Esophagus muscularis mucosa (tissue), 4 donors: ENCODE measurements around the gene ARL4C. TPM values are rescaled to one million over a fixed set of nuclear protein-coding genes. Genes with fewer than 3 reads are reported as not detected.

Experiments
- DNase-seq: peaks from one replicate; pipeline ENCODE4 v3.0.0-alpha.2; 2017; ENCODE audit errors: extremely low spot score
- H3K27ac ChIP-seq, 4 donors: fragments of 200-600 bp; sonication (generic); replicated peaks in 1 of 4; 1 replicate in 3 of 4; 2 replicates in 1 of 4; pipeline ENCODE4 v1.5.1; 2016 to 2019; ENCODE audit warnings: mild to moderate bottlenecking in 1 of 4
- H3K27me3 ChIP-seq, 4 donors: fragments of 200-600 bp; sonication (generic); one replicate each; pipeline versions ENCODE4 v1.5.1 to v1.6.0; 2016 to 2019
- H3K36me3 ChIP-seq, 4 donors: fragments of 200-600 bp; sonication (generic); one replicate each; pipeline ENCODE4 v1.5.1; 2016 to 2019
- H3K4me1 ChIP-seq, 4 donors: fragments of 200-600 bp; sonication (generic); one replicate each; pipeline ENCODE4 v1.5.1; 2016 to 2019
- H3K4me3 ChIP-seq, 4 donors: fragments of 200-600 bp; sonication (generic); 1 replicate in 2 of 4; 2 replicates in 2 of 4; pipeline ENCODE4 v1.5.1; 2016 to 2019; ENCODE audit warnings: mild to moderate bottlenecking in 4 of 4, moderate library complexity in 1 of 4
- H3K9me3 ChIP-seq, 4 donors: fragments of 200-600 bp; sonication (generic); 1 replicate in 3 of 4; 2 replicates in 1 of 4; pipeline ENCODE4 v1.5.1; 2016 to 2019
- CTCF ChIP-seq, 3 experiments: fragments of 200-600 bp in 2 of 3; fragments of 450-650 bp in 1 of 3; sonication (generic) in 2 of 3; IDR thresholded peaks; one replicate each; pipeline ENCODE4 v1.5.1; 2017 to 2019; ENCODE audit warnings: antibody characterized with exemption in 3 of 3, mild to moderate bottlenecking in 2 of 3, moderate library complexity in 1 of 3
- EP300 ChIP-seq: sonication (generic); formaldehyde crosslinking; IDR thresholded peaks from one replicate; pipeline ENCODE4 v1.6.1; 2017; ENCODE audit warnings: antibody characterized with exemption
- POLR2A ChIP-seq: fragments of 450-650 bp; IDR thresholded peaks from one replicate; pipeline ENCODE4 v1.6.1; 2017; ENCODE audit warnings: antibody characterized with exemption, moderate library complexity, mild to moderate bottlenecking, low read depth
- POLR2AphosphoS5 ChIP-seq, 2 donors: sonication (generic); formaldehyde crosslinking; IDR thresholded peaks; one replicate each; pipeline ENCODE4 v1.6.1; 2017; ENCODE audit warnings: antibody characterized with exemption in 2 of 2
- WGBS: methylation state at CpG from one replicate; pipeline ENCODE4 v1.1.5; 2018; 5-methylcytosine and 5-hydroxymethylcytosine counted together
- intact Hi-C: fragments of 100-400 bp; cut with DNase I; formaldehyde crosslinking; loops from one replicate; pipeline ENCODE4 v1.15.1; 2023
- total RNA-seq, 4 donors: library from RNA; depleted of rRNA; stranded (reverse); fragments of >200 nt; gene quantifications; one replicate each; pipeline versions ENCODE4 v1.1.0 to v1.2.1, GENCODE V29; 2016

Gene ARL4C
- total RNA-seq, 4 donors from 2014 or later = 3.6 to 16.4 (median 5.4) TPM

DNA sequence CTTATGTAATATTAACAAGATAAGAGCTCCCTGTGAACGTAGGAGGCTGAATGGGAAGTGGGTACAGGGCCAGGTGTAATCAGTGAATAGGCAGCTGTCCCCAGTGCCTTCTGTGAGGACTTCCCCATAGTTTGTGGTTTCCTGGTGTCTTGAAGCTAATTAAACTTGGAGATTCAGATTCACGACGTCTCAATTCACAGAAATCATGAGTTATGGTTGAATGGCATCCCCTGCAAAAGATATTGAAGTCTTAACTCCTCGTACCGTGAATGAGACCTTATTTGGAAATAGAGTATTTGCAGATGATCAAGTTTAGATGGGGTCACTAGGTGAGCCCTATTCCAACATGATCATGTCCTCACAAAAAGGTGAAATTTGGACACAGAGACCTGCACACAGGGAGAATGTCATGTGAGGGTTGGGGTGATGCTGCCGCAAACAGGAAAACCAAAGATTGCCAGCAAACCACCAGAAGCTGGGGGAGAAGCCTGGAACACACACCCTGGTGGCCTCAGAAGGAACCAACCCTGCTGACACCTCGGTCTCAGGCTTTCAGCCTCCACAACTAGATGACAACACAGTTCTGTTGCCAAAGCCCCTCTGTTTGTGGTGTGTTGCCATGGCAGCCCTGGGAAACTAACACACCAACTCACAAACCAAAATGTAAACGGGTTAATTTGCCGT is 13.2 kb downstream of the ARL4C start:
- no peak overlapping the region for H3K27ac ChIP-seq
- H3K36me3 ChIP-seq = no peaks in the 10 kb centered on the region
- H3K9me3 ChIP-seq = no peaks in the 10 kb centered on the region
- TF ChIP-seq CTCF (IDR thresholded peaks at IDR 0.05) = no peak
- no peak for TF ChIP-seq EP300
- no peak for TF ChIP-seq POLR2A
- no peak for TF ChIP-seq POLR2AphosphoS5 (IDR thresholded peaks at IDR 0.05)
- peaks cover 0 to 5% (median 0%) of the 10 kb centered on the region in 4 donors for H3K27me3 ChIP-seq
- no peak for DNase-seq
- no peaks in the 10 kb centered on the region for H3K4me1 ChIP-seq
- H3K4me3 ChIP-seq = no peak overlapping the region
- 56% methylated on average over 7 of the region's 9 CpGs for WGBS
- intact Hi-C loops = no loop called here

DNA sequence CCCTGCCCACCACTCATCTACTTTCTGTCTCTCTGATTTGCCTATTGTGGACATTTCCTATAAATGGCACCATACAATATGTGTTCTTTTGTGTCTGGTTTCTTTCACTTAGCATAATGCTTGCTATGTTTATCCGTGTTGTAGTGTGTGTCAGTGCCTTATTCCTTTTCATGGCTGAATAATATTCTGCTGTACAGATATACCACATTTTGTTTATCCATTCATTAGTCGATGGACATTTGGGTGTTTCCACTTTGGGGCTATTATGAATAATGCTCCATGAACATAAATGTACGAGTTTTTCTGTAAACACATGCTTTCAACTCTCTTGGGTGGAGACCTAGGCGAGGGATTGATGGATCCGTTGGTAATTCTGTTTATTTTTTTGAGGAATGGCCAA is 15.6 kb downstream of the ARL4C start:
- H3K9me3 ChIP-seq = no peaks in the 10 kb centered on the region
- intact Hi-C loops = no loop called here
- TF ChIP-seq POLR2AphosphoS5 (IDR thresholded peaks at IDR 0.05) (no peak), POLR2A (no peak), EP300 (no peak), CTCF (IDR thresholded peaks at IDR 0.05) (no peak)
- H3K4me1 ChIP-seq = no peaks in the 10 kb centered on the region
- no peak for DNase-seq
- peaks cover 0 to 5% (median 0%) of the 10 kb centered on the region in 4 donors for H3K27me3 ChIP-seq
- WGBS = 92% methylated on average over 5 of the region's 5 CpGs
- H3K27ac ChIP-seq = no peak overlapping the region
- no peak overlapping the region for H3K4me3 ChIP-seq
- no peaks in the 10 kb centered on the region for H3K36me3 ChIP-seq

GRCh38 chr2:234480337-234480736 is 16.5 kb downstream of the ARL4C start:
- no peaks in the 10 kb centered on the region for H3K27me3 ChIP-seq
- intact Hi-C loops = no loop called here
- H3K27ac ChIP-seq = no peak overlapping the region
- WGBS = 83% methylated on average over 3 of the region's 3 CpGs
- no peak overlapping the region for H3K4me3 ChIP-seq
- H3K9me3 ChIP-seq = no peaks in the 10 kb centered on the region
- TF ChIP-seq POLR2A (no peak), CTCF (IDR thresholded peaks at IDR 0.05) (no peak), EP300 (no peak), POLR2AphosphoS5 (IDR thresholded peaks at IDR 0.05) (no peak)
- H3K36me3 ChIP-seq = no peaks in the 10 kb centered on the region
- DNase-seq = no peak
- H3K4me1 ChIP-seq = no peaks in the 10 kb centered on the region

DNA sequence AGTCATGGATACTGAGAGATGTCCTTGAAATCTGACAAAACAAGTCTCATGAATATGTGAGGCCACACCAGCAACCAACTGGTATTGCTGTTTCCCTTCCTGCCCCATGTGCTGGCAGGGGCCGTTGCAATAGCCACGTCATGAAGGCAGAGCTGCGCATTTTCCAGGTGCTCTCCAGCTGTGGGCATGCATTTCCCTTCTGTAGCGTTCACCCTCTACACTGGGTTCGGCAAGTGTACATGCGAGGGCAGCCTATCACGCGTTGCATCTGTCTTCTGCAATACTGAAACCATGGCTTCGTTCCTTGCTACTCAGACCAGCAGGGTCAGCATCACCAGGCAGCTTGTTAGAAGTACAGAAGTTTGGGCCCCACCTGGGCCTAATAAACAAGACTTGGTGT is 17.4 kb downstream of the ARL4C start:
- H3K27me3 ChIP-seq = no peaks in the 10 kb centered on the region
- no peak for TF ChIP-seq POLR2A
- TF ChIP-seq EP300 = no peak
- TF ChIP-seq CTCF (IDR thresholded peaks at IDR 0.05) = no peak
- no peak for TF ChIP-seq POLR2AphosphoS5 (IDR thresholded peaks at IDR 0.05)
- H3K9me3 ChIP-seq = no peaks in the 10 kb centered on the region
- DNase-seq = no peak
- H3K36me3 ChIP-seq = no peaks in the 10 kb centered on the region
- 88% methylated on average over 9 of the region's 9 CpGs for WGBS
- H3K4me1 ChIP-seq = no peaks in the 10 kb centered on the region
- intact Hi-C loops = no loop called here
- no peak overlapping the region for H3K4me3 ChIP-seq
- no peak overlapping the region for H3K27ac ChIP-seq
